ENCODE results near the gene DNASE1L2. TPM values are rescaled to one million over a fixed set of nuclear protein-coding genes. Genes with fewer than 3 reads are reported as not detected.

Gene DNASE1L2
- total and polyA plus RNA-seq, 10 of the 15 experiments (the other 5 are each of a cell fraction or from before 2014, with no cell fraction given), result 0.06 to 1.5 (median 0.29) TPM

DNA sequence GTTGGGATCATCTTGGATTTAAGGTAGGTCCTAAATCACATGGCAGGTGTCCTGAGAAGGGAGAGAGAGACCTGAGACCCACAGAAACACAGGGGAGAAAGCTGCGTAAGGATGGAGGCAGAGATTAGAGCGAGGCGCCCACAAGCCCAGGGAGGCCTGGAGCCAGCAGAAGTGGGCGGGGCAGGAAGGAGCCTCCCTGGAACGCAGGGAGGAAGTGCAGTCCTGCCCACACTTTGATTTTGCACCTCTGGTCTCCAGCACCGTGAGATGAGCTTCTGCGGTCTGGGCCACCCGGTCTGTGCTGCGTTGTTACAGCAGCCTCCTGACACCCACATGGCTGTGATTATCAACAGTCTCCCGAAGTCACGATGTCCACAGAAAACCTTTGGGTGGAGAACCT, 6.4 kb downstream of the DNASE1L2 start:
- BruUV-seq (replicated peaks), result no TSS peak
- Histone ChIP-seq H3K27me3 (replicated peaks in 1 of 2; ENCODE audit: control insufficient read depth in 2 of 2, insufficient read depth in 2 of 2, low read length in 1 of 2) (no peaks in the 10 kb centered on the region), H3K36me3 (ENCODE audit: control insufficient read depth in 2 of 2, insufficient read depth in 2 of 2, low read length in 1 of 2) (peaks cover 0 to 24% of the 10 kb centered on the region in 2 experiments; a peak in 2 of 4 replicates), H3K4me3 (no peak overlapping the region), H2AFZ (ENCODE audit: control insufficient read depth, low read depth, low read length) (no peak overlapping the region), H3K27ac (ENCODE audit: control insufficient read depth, insufficient read depth) (no peak overlapping the region), H3K4me2 (ENCODE audit: control insufficient read depth, insufficient read depth) (no peak overlapping the region), H3K9ac (ENCODE audit: control insufficient read depth, insufficient read depth, low read length) (no peak overlapping the region), H3K4me1 (ENCODE audit: control insufficient read depth, insufficient read depth, low read length) (no peaks in the 10 kb centered on the region), H4K20me1 (ENCODE audit: control insufficient read depth, insufficient read depth) (no peaks in the 10 kb centered on the region), H3K79me2 (ENCODE audit: control insufficient read depth, insufficient read depth, low read length) (no peaks in the 10 kb centered on the region), H3K9me3 (replicated peaks; ENCODE audit: control insufficient read depth, insufficient read depth, low read length) (no peaks in the 10 kb centered on the region)
- POLR2A ChIA-PET, result no interaction called here
- ATAC-seq (no peak), FAIRE-seq (no peak), DNase-seq (ENCODE audit: low read depth, low spot score) (no peak)
- in situ Hi-C loops (cut with MboI), result no loop called here
- intact Hi-C loops (cut with micrococcal nuclease; ENCODE audit: unreplicated experiment), result no loop called here
- SMC1A ChIA-PET (ENCODE audit: uncharacterized antibody, unreplicated experiment), result no interaction called here
- CTCF ChIA-PET, result no interaction called here
- no peak for TF ChIP-seq POLR2AphosphoS5 (IDR thresholded peaks at IDR 0.05; ENCODE audit: low read length)
- no peak for TF ChIP-seq ZNF24 (IDR thresholded peaks at IDR 0.05)
- TF ChIP-seq, protein P1, sequence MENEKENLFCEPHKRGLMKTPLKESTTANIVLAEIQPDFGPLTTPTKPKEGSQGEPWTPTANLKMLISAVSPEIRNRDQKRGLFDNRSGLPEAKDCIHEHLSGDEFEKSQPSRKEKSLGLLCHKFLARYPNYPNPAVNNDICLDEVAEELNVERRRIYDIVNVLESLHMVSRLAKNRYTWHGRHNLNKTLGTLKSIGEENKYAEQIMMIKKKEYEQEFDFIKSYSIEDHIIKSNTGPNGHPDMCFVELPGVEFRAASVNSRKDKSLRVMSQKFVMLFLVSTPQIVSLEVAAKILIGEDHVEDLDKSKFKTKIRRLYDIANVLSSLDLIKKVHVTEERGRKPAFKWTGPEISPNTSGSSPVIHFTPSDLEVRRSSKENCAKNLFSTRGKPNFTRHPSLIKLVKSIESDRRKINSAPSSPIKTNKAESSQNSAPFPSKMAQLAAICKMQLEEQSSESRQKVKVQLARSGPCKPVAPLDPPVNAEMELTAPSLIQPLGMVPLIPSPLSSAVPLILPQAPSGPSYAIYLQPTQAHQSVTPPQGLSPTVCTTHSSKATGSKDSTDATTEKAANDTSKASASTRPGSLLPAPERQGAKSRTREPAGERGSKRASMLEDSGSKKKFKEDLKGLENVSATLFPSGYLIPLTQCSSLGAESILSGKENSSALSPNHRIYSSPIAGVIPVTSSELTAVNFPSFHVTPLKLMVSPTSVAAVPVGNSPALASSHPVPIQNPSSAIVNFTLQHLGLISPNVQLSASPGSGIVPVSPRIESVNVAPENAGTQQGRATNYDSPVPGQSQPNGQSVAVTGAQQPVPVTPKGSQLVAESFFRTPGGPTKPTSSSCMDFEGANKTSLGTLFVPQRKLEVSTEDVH (IDR thresholded peaks at IDR 0.05; ENCODE audit: low read depth, partially characterized antibody), result no peak
- TF ChIP-seq, protein P2, sequence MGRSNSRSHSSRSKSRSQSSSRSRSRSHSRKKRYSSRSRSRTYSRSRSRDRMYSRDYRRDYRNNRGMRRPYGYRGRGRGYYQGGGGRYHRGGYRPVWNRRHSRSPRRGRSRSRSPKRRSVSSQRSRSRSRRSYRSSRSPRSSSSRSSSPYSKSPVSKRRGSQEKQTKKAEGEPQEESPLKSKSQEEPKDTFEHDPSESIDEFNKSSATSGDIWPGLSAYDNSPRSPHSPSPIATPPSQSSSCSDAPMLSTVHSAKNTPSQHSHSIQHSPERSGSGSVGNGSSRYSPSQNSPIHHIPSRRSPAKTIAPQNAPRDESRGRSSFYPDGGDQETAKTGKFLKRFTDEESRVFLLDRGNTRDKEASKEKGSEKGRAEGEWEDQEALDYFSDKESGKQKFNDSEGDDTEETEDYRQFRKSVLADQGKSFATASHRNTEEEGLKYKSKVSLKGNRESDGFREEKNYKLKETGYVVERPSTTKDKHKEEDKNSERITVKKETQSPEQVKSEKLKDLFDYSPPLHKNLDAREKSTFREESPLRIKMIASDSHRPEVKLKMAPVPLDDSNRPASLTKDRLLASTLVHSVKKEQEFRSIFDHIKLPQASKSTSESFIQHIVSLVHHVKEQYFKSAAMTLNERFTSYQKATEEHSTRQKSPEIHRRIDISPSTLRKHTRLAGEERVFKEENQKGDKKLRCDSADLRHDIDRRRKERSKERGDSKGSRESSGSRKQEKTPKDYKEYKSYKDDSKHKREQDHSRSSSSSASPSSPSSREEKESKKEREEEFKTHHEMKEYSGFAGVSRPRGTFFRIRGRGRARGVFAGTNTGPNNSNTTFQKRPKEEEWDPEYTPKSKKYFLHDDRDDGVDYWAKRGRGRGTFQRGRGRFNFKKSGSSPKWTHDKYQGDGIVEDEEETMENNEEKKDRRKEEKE (IDR thresholded peaks at IDR 0.05), result no peak
- no peak for TF ChIP-seq POLR2A (IDR thresholded peaks at IDR 0.05; ENCODE audit: low read depth, low read length)
- WGBS (ENCODE audit: insufficient coverage, insufficient replicate concordance, low lambda C conversion rate, missing lambda C conversion rate), result 95% methylated on average over 11 of the region's 11 CpGs
- RAD21 ChIA-PET (ENCODE audit: unreplicated experiment), result no interaction called here

All from GM12878 (cell line).